GM23338 (cell line): ENCODE measurements around the gene ANO7. TPM values are rescaled to one million over a fixed set of nuclear protein-coding genes. Genes with fewer than 3 reads are reported as not detected.
A peak's percentile ranks its signal among the peaks of the same experiment; 100 is the strongest.

Experiments used
- ATAC-seq: fragments of 200-7000 bp; cut with Tn5 transposase; 3 replicates; pipeline ENCODE4 v1.9.1; 2020
- DNase-seq: peaks from one replicate; pipeline ENCODE4 v3.0.0-alpha.2; 2015; ENCODE audit warnings: low spot score
- H2AFZ ChIP-seq: fragments of 200-600 bp; sonication (generic); 2 replicates; pipeline ENCODE4 v1.8.0; 2016; ENCODE audit warnings: antibody characterized with exemption, mild to moderate bottlenecking, moderate library complexity
- H3F3A ChIP-seq: fragments of 200-600 bp; sonication (generic); replicated peaks from 2 replicates; pipeline ENCODE4 v1.8.0; 2017; ENCODE audit warnings: antibody characterized with exemption, mixed run types, low read depth
- H3K27ac ChIP-seq: fragments of 200-600 bp; sonication (generic); 2 replicates; pipeline ENCODE4 v1.6.1; 2016; ENCODE audit warnings: low read depth
- H3K27me3 ChIP-seq: fragments of 200-600 bp; sonication (generic); 2 replicates; pipeline ENCODE4 v1.8.0; 2016; ENCODE audit warnings: mild to moderate bottlenecking, mixed run types, moderate library complexity; ENCODE audit not compliant: insufficient read depth
- H3K36me3 ChIP-seq: fragments of 200-600 bp; sonication (generic); 2 replicates; pipeline ENCODE4 v1.8.0; 2016; ENCODE audit warnings: mild to moderate bottlenecking; ENCODE audit not compliant: insufficient read depth
- H3K4me1 ChIP-seq: fragments of 200-600 bp; sonication (generic); 2 replicates; pipeline ENCODE4 v1.8.0; 2016; ENCODE audit warnings: mild to moderate bottlenecking, moderate library complexity; ENCODE audit not compliant: insufficient read depth
- H3K4me2 ChIP-seq: fragments of 200-600 bp; sonication (generic); 2 replicates; pipeline ENCODE4 v1.7.1; 2017; ENCODE audit warnings: mixed run types
- H3K4me3 ChIP-seq: fragments of 200-600 bp; sonication (generic); 2 replicates; pipeline ENCODE4 v1.6.1; 2016; ENCODE audit warnings: mixed run types
- H3K79me2 ChIP-seq: fragments of 200-600 bp; sonication (generic); replicated peaks from 2 replicates; pipeline ENCODE4 v1.8.0; 2017; ENCODE audit warnings: mild to moderate bottlenecking; ENCODE audit not compliant: insufficient read depth
- H3K9me2 ChIP-seq: fragments of 200-600 bp; sonication (generic); 2 replicates; pipeline ENCODE4 v1.8.0; 2017; ENCODE audit not compliant: insufficient read depth
- H4K20me1 ChIP-seq: fragments of 200-600 bp; sonication (generic); replicated peaks from 2 replicates; pipeline ENCODE4 v1.8.0; 2017; ENCODE audit warnings: mild to moderate bottlenecking; ENCODE audit not compliant: insufficient read depth
- H3K27ac Mint-ChIP-seq: 2 replicates; pipeline ENCODE4 v1.8.0; 2020; ENCODE audit warnings: inconsistent platforms, mild to moderate bottlenecking, moderate library complexity, mixed read lengths
- H3K27me3 Mint-ChIP-seq: 3 replicates; pipeline ENCODE4 v1.8.0; 2022; ENCODE audit warnings: low read depth, mild to moderate bottlenecking, moderate library complexity, mixed read lengths, inconsistent platforms; ENCODE audit not compliant: insufficient read depth, poor library complexity
- H3K36me3 Mint-ChIP-seq: 3 replicates; pipeline ENCODE4 v1.8.0; 2021; ENCODE audit warnings: low read depth, mild to moderate bottlenecking, inconsistent platforms, moderate library complexity, mixed read lengths
- H3K4me1 Mint-ChIP-seq: 3 replicates; pipeline ENCODE4 v1.8.0; 2020; ENCODE audit warnings: mild to moderate bottlenecking, inconsistent platforms, mixed read lengths
- H3K4me3 Mint-ChIP-seq: 3 replicates; pipeline ENCODE4 v1.8.0; 2021; ENCODE audit warnings: moderate library complexity, mild to moderate bottlenecking, inconsistent platforms, mixed read lengths
- H3K9me3 Mint-ChIP-seq: 3 replicates; pipeline ENCODE4 v1.8.0; 2020; ENCODE audit warnings: moderate library complexity, mild to moderate bottlenecking, inconsistent platforms, mixed read lengths
- EZH2 ChIP-seq: fragments of 200-600 bp; sonication (generic); IDR thresholded peaks from one replicate; pipeline ENCODE4 v1.8.0; 2017; ENCODE audit warnings: antibody characterized with exemption, mild to moderate bottlenecking, low read depth; ENCODE audit not compliant: unreplicated experiment
- EZH2phosphoT487 ChIP-seq: fragments of 200-600 bp; sonication (generic); IDR thresholded peaks from one replicate; pipeline ENCODE4 v1.8.1; 2018; ENCODE audit warnings: antibody characterized with exemption; ENCODE audit not compliant: unreplicated experiment
- JUNB ChIP-seq: IDR thresholded peaks from one replicate; pipeline ENCODE4 v1.6.1; 2016; ENCODE audit warnings: antibody characterized with exemption; ENCODE audit not compliant: unreplicated experiment
- POLR2AphosphoS5 ChIP-seq: IDR thresholded peaks from 2 replicates; pipeline ENCODE4 v1.6.1; 2016; ENCODE audit warnings: antibody characterized with exemption, low read depth
- STAT1 ChIP-seq: IDR thresholded peaks from one replicate; pipeline ENCODE4 v1.6.1; 2016; ENCODE audit warnings: antibody characterized with exemption; ENCODE audit not compliant: unreplicated experiment
- ZNF114 ChIP-seq: fragments of 250-450 bp; sonication (Bioruptor Pico); IDR thresholded peaks from 2 replicates; pipeline ENCODE4 v1.5.0; 2020; ENCODE audit warnings: mild to moderate bottlenecking, moderate library complexity
- polyA plus RNA-seq: library from polyadenylated mRNA; unstranded; fragments of >200 nt; fragmentation: Nextera tagmentation; extraction: Ambion mirVana; gene quantifications from 2 replicates; pipeline ENCODE4 v1.2.1, GENCODE V29; 2016
- total RNA-seq: library from RNA; depleted of rRNA; stranded (reverse); fragments of >200 nt; shearing (Covaris generic); gene quantifications from 2 replicates; pipeline ENCODE4 v1.2.3, GENCODE V29; 2014
- TF ChIP-seq, protein P1 (sequence below): IDR thresholded peaks from one replicate; pipeline ENCODE4 v1.6.1; 2018; ENCODE audit warnings: antibody characterized with exemption; ENCODE audit not compliant: unreplicated experiment
- TF ChIP-seq, protein P2 (sequence below), 2 experiments: fragments of 200-600 bp in 1 of 2; sonication (generic) in 1 of 2; conservative IDR thresholded peaks; 2 replicates each; pipeline versions ENCODE4 v1.5.1 to v1.6.1; 2016 to 2017; ENCODE audit warnings: antibody characterized with exemption in 2 of 2, low read depth in 2 of 2, mild to moderate bottlenecking in 2 of 2, moderate library complexity in 1 of 2

ANO7 gene
- total and polyA plus RNA-seq, 2 experiments from 2014 or later, result 3.6 to 5.1 TPM

DNA sequence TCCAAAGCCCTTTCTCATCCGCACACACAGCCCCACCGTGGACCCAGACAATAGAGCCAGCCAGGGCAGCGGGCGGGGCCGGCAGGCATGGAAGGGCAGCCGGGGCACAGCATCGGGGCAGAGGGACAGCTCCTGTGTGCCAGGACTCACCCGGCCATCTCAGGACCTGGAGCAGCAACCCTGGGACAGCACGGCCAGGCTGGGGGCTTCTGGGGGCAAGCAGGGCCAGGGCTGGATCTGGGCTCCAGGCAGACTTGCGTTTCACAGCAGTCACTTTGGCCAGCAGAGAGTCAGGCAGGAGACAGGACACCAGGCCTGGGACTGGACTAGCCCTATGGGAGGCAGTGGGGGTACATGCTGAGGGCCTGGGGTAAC lies 15.5 kb downstream of the ANO7 start (continued):
- TF ChIP-seq, protein P1, sequence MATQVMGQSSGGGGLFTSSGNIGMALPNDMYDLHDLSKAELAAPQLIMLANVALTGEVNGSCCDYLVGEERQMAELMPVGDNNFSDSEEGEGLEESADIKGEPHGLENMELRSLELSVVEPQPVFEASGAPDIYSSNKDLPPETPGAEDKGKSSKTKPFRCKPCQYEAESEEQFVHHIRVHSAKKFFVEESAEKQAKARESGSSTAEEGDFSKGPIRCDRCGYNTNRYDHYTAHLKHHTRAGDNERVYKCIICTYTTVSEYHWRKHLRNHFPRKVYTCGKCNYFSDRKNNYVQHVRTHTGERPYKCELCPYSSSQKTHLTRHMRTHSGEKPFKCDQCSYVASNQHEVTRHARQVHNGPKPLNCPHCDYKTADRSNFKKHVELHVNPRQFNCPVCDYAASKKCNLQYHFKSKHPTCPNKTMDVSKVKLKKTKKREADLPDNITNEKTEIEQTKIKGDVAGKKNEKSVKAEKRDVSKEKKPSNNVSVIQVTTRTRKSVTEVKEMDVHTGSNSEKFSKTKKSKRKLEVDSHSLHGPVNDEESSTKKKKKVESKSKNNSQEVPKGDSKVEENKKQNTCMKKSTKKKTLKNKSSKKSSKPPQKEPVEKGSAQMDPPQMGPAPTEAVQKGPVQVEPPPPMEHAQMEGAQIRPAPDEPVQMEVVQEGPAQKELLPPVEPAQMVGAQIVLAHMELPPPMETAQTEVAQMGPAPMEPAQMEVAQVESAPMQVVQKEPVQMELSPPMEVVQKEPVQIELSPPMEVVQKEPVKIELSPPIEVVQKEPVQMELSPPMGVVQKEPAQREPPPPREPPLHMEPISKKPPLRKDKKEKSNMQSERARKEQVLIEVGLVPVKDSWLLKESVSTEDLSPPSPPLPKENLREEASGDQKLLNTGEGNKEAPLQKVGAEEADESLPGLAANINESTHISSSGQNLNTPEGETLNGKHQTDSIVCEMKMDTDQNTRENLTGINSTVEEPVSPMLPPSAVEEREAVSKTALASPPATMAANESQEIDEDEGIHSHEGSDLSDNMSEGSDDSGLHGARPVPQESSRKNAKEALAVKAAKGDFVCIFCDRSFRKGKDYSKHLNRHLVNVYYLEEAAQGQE, result no peak

DNA sequence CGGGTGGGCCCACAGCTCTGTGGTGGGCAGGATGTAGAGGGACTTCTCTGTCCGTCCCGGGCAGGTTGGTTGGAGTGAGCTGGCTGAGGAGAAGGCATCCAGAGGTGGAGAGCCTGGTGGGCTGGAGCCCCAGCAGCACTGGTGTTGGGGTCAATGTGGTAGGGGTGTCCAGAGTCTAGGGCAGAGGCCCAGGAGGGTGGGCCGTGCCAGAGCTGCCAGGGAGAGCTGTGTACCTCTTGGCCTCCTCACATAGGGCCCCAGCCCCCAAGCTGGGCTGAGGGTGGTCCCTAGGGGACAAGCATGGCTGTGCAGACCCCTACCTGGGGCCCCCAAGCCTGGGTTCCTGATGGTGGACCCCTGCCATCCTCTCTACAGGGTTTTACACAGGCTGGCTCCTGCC lies 16.0 kb downstream of the ANO7 start:
- Histone ChIP-seq H3K27ac (no peak overlapping the region), H3K4me3 (no peak overlapping the region), H3F3A (no peaks in the 10 kb centered on the region), H3K79me2 (no peaks in the 10 kb centered on the region), H3K9me2 (no peaks in the 10 kb centered on the region), H3K27me3 (no peaks in the 10 kb centered on the region), H2AFZ (no peak overlapping the region), H4K20me1 (no peaks in the 10 kb centered on the region), H3K4me1 (no peaks in the 10 kb centered on the region), H3K4me2 (no peak overlapping the region), H3K36me3 (no peaks in the 10 kb centered on the region)
- TF ChIP-seq JUNB, result no peak
- ATAC-seq (no peak), DNase-seq (no peak)
- Mint-ChIP-seq H3K36me3 (no peaks in the 10 kb centered on the region), H3K9me3 (no peaks in the 10 kb centered on the region), H3K4me3 (no peak overlapping the region), H3K27me3 (peaks cover 7% of the 10 kb centered on the region), H3K27ac (peak overlapping the region; percentile 70; the same call in 1 of the 2 replicates), H3K4me1 (no peaks in the 10 kb centered on the region)

DNA sequence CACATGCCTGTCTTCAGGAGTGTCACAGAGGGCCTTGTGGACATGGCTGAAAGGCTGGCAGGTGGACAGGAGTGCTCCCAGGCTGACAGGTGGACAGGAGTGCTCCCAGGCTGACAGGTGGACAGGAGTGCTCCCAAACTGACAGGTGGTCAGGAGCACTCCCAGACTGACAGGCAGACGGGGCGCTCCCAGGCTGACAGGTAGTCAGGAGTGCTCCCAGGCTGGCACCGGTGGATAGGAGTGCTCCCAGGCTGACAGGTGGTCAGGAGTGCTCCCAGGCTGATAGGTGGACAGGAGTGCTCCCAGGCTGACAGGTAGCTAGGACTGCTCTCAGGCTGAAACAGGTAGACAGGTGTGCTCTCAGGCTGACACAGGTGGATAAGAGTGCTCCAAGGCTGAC lies 16.6 kb downstream of the ANO7 start:
- Histone ChIP-seq H3K27me3 (no peaks in the 10 kb centered on the region), H4K20me1 (no peaks in the 10 kb centered on the region), H3K79me2 (no peaks in the 10 kb centered on the region), H3K9me2 (no peaks in the 10 kb centered on the region), H3K4me3 (no peak overlapping the region), H2AFZ (no peak overlapping the region), H3F3A (no peaks in the 10 kb centered on the region), H3K4me1 (no peaks in the 10 kb centered on the region), H3K27ac (no peak overlapping the region), H3K4me2 (no peak overlapping the region), H3K36me3 (no peaks in the 10 kb centered on the region)
- H3K4me1 Mint-ChIP-seq, result no peaks in the 10 kb centered on the region
- no peak overlapping the region for H3K27ac Mint-ChIP-seq
- H3K36me3 Mint-ChIP-seq, result no peaks in the 10 kb centered on the region
- no peak for ATAC-seq
- H3K4me3 Mint-ChIP-seq, result no peak overlapping the region
- no peaks in the 10 kb centered on the region for H3K9me3 Mint-ChIP-seq
- peaks cover 7% of the 10 kb centered on the region for H3K27me3 Mint-ChIP-seq
- DNase-seq, result no peak
- TF ChIP-seq EZH2, result no peak
- no peak for TF ChIP-seq POLR2AphosphoS5
- TF ChIP-seq, protein P2, sequence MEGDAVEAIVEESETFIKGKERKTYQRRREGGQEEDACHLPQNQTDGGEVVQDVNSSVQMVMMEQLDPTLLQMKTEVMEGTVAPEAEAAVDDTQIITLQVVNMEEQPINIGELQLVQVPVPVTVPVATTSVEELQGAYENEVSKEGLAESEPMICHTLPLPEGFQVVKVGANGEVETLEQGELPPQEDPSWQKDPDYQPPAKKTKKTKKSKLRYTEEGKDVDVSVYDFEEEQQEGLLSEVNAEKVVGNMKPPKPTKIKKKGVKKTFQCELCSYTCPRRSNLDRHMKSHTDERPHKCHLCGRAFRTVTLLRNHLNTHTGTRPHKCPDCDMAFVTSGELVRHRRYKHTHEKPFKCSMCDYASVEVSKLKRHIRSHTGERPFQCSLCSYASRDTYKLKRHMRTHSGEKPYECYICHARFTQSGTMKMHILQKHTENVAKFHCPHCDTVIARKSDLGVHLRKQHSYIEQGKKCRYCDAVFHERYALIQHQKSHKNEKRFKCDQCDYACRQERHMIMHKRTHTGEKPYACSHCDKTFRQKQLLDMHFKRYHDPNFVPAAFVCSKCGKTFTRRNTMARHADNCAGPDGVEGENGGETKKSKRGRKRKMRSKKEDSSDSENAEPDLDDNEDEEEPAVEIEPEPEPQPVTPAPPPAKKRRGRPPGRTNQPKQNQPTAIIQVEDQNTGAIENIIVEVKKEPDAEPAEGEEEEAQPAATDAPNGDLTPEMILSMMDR (conservative IDR thresholded peaks at IDR 0.05; ENCODE audit: low read depth in 2 of 2), result no peak
- TF ChIP-seq ZNF114, result no peak
- TF ChIP-seq, protein P1, result no peak
- TF ChIP-seq STAT1, result no peak
- no peak for TF ChIP-seq EZH2phosphoT487
